Kidney capillary endothelial cell (primary cell): ENCODE measurements around the gene ANKRD27.
A peak's percentile ranks its signal among the peaks of the same experiment; 100 is the strongest.
"Not testable (repeated sequence)": the region's sequence is repeated elsewhere in the genome, so short reads cannot be mapped to it uniquely, and the experiment has no call there.

ENCODE experiments used
- DNase-seq: peaks from one replicate; pipeline ENCODE4 v3.0.0-alpha.2; 2018; ENCODE audit warnings: low spot score

The ANKRD27 gene

GRCh38 chr19:32674931-32675719 is at the start of gene ANKRD27:
Gene ANKRD27 (minus strand): TSS chr19:32675180. CDS start chr19:32659015, 16,165 bp downstream.
- DNase-seq, result peak; percentile 97

GRCh38 chr19:32720936-32721250 is 45.9 kb upstream of the ANKRD27 start:
- DNase-seq, result no peak

GRCh38 chr19:32720216-32720935 is 45.4 kb upstream of the ANKRD27 start:
- DNase-seq, result no peak

- DNase-seq, result no peak
These were observed 44.7 kb upstream of the ANKRD27 start, which contains the start of gene TDRD12 for GRCh38 chr19:32719611-32720059. Gene TDRD12 (plus strand): TSS chr19:32719767. CDS start chr19:32720073, 306 bp downstream.

- DNase-seq, result no peak
These were observed 43.3 kb upstream of the ANKRD27 start for GRCh38 chr19:32718286-32718685.

GRCh38 chr19:32717496-32717895 is 42.5 kb upstream of the ANKRD27 start:
- no peak for DNase-seq

- not testable (repeated sequence) for DNase-seq
These were observed 41.2 kb upstream of the ANKRD27 start for GRCh38 chr19:32716203-32716602.

GRCh38 chr19:32711747-32712146 is 36.8 kb upstream of the ANKRD27 start:
- no peak for DNase-seq

GRCh38 chr19:32709032-32709431 is 34.1 kb upstream of the ANKRD27 start:
- no peak for DNase-seq

GRCh38 chr19:32708457-32708856 is 33.5 kb upstream of the ANKRD27 start:
- DNase-seq, result no peak

GRCh38 chr19:32704006-32704405 is 29.0 kb upstream of the ANKRD27 start:
- DNase-seq, result not testable (repeated sequence)

GRCh38 chr19:32702010-32702409 is 27.0 kb upstream of the ANKRD27 start:
- DNase-seq, result no peak

GRCh38 chr19:32700129-32700528 is 25.1 kb upstream of the ANKRD27 start:
- DNase-seq, result not testable (repeated sequence)

GRCh38 chr19:32696771-32697170 is 21.8 kb upstream of the ANKRD27 start:
- not testable (repeated sequence) for DNase-seq

- not testable (repeated sequence) for DNase-seq
These were observed 20.5 kb upstream of the ANKRD27 start for GRCh38 chr19:32695506-32695905.

- not testable (repeated sequence) for DNase-seq
These were observed 19.9 kb upstream of the ANKRD27 start for GRCh38 chr19:32694851-32695250.

GRCh38 chr19:32694316-32694715 is 19.3 kb upstream of the ANKRD27 start:
- DNase-seq, result not testable (repeated sequence)

GRCh38 chr19:32693151-32694108 is 18.4 kb upstream of the ANKRD27 start:
- not testable (repeated sequence) for DNase-seq

GRCh38 chr19:32692727-32693061 is 17.7 kb upstream of the ANKRD27 start:
- DNase-seq, result no peak

- DNase-seq, result peak; percentile 43
These were observed 17.2 kb upstream of the ANKRD27 start for GRCh38 chr19:32691952-32692726.

- DNase-seq, result peak; percentile 71
These were observed 16.4 kb upstream of the ANKRD27 start, which contains the start of gene NUDT19 for GRCh38 chr19:32691291-32691951. Gene NUDT19 (plus strand): TSS chr19:32691821. CDS start chr19:32691961, 140 bp downstream.
